Measurements from ENCODE around the gene APPBP2.
"Not testable (repeated sequence)": the region's sequence is repeated elsewhere in the genome, so short reads cannot be mapped to it uniquely, and the experiment has no call there.

Gene APPBP2

DNA sequence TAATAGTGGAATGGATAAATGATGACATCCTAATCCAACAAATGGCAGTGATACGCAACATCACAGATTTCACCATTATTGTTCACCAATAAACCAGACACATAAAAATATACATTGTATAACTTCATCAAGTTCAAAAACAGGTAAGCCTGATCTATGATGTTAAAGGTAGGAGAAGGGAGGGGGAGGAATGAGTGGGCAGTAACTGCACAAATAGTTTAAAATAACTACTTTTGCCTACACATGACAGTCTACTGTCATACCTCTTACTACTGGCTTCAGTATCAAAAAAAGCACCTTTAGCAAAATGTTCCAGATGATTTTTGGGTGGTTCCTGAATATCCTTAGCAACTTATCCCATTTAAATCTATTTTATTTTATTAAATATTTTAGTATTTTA lies 75.0 kb downstream of the APPBP2 start:
- no peak overlapping the region for H3K4me3 ChIP-seq (ENCODE audit: low read length)
- no peak for TF ChIP-seq ZNF274 (IDR thresholded peaks at IDR 0.05; ENCODE audit: low read depth, low read length)

DNA sequence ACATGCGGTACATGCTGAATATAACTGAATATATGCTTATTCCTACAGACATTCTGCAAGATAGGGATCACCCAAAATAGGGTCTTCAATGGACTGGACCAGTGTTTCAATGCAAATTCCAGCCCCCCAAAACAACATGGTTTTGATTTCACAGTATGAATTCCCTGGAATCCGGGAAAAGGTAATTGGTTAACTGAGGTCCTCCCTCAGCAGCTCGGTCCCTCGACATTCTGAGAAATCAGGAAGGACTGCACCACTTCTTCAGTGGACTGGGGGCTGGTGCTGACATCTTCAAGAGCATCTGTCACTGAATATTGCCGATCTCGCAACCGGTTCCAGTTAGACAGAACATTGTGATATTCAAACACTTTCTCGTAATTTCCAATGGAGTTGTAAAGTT lies 78.7 kb downstream of the APPBP2 start:
- no peak for TF ChIP-seq ZNF274 (IDR thresholded peaks at IDR 0.05; ENCODE audit: low read depth, low read length)
- no peak overlapping the region for H3K4me3 ChIP-seq (ENCODE audit: low read length)

DNA sequence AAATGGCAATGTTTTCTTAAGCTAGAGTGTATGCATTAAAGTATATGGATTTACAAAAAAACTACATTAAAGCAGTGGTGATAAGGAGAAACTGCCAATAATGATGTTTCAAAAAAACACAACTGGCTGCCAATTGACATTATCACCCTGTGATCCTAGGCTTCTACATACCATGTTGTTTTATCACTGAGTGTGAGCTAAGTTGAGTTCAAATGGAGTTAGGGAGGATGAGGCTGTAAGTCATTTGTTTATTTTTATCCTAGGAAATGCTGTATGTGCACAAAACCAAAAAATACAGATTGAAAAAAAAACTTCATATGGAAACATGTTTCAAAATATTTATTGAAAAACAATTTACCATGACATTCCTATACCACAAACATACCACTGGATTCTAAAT lies 80.9 kb downstream of the APPBP2 start:
- TF ChIP-seq ZNF274 (IDR thresholded peaks at IDR 0.05; ENCODE audit: low read depth, low read length), result no peak

DNA sequence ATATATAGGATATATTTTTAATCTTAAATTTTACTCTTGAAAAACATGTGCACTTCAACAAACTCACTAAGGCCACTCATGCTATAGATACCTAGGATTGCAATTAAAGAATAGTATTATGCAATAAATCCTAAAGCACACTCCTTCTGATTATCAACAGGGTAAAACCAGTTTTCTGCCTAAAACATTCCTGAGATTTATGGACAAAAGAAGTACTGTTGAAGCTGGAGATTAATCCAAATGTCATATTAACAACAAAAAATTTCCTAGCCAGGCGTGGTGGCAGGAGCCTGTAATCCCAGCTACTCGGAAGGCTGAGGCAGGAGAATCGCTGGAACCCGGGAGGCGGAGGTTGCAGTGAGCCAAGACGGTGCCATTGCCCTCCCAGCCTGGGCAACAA lies 82.3 kb downstream of the APPBP2 start:
- H3K4me3 ChIP-seq (ENCODE audit: low read length), result no peak overlapping the region
- TF ChIP-seq ZNF274 (IDR thresholded peaks at IDR 0.05; ENCODE audit: low read depth, low read length), result no peak

More for the DNA sequence above, 80.9 kb downstream of the APPBP2 start:
- H3K4me3 ChIP-seq (ENCODE audit: low read length), result no peak overlapping the region

DNA sequence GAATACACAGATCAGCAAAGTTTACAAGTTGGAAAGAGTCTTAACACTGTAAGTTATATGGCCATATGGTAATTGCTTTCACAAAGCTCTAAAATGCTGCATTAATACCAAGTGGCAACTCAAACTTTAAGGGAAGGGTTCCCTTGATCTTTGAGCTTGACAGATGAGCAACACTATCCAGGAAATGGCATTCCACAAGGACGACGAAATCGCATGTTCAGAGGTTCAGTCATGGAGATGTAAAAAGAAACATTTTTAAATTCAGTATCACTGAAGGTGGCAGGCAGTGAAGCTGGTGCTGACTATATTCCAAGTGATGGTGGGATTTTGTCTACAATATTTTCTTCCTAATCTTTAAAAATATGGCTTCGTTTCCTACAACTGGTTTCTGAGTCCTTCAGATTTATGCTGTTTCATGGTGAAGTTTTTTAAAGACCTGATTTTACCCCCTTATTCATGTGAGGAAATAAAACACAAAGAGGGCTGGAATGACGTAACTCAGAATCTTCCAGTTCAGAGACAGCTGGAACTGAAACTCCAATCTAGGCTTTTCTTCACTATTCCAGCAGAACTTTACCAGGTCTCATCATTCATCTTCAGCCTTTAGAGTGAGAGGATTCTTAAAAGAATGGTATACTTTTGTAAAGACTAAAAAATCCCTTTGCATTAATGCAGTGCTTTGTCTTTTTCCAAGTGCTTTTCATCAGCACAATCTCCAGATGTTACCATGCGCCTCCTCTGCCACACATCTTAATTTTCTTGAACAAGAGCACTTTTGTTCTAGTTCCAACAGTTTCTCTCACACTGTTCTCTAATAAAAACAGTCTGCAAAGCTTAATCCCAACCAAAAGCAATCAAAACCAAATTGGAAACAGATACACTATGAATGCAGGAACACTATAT lies 83.5 kb downstream of the APPBP2 start:
- TF ChIP-seq ZNF274 (IDR thresholded peaks at IDR 0.05; ENCODE audit: low read depth, low read length), result no peak

DNA sequence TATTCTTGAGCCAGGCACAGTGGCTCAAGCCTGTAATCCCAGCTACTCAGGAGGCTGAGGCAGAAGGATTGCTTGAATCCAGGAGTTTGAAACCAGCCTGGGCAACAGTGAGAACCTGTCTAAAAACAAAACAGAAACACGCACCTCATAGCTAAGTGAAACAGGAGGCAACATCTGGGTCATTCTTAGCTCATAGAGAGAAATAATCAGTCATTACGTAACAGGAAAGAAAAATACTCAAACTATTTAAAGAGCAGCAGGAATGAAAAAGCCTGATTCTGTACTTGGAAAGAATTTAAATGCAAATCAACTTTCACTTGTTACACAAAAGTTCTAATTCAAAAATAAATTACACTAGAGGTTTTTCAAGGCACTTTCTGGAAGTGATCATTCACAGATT lies 86.5 kb downstream of the APPBP2 start:
- TF ChIP-seq ZNF274 (IDR thresholded peaks at IDR 0.05; ENCODE audit: low read depth, low read length), result no peak
- H3K4me3 ChIP-seq (ENCODE audit: low read length), result no peak overlapping the region

More for the DNA sequence above, 83.5 kb downstream of the APPBP2 start:
- no peak overlapping the region for H3K4me3 ChIP-seq (ENCODE audit: low read length)

DNA sequence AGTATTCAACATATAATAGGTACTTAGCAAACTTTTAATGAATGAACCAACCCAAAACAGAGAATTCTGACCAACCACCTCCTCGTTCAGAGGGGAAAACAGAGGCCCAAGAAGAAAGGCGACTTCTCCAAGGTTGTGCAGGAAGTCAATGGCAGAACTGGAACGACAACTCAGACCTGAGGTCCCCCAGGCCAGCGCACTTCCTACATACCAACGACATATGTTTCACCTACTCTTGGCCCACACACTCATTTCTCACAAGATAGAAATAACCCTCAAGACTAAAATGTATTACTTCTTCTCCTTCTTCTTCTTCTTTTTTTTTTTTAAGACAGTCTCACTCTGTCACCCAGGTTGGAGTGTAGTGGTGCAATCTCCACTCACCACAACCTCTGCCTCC lies 89.4 kb downstream of the APPBP2 start:
- H3K4me3 ChIP-seq (ENCODE audit: low read length), result no peak overlapping the region
- TF ChIP-seq ZNF274 (IDR thresholded peaks at IDR 0.05; ENCODE audit: low read depth, low read length), result no peak

DNA sequence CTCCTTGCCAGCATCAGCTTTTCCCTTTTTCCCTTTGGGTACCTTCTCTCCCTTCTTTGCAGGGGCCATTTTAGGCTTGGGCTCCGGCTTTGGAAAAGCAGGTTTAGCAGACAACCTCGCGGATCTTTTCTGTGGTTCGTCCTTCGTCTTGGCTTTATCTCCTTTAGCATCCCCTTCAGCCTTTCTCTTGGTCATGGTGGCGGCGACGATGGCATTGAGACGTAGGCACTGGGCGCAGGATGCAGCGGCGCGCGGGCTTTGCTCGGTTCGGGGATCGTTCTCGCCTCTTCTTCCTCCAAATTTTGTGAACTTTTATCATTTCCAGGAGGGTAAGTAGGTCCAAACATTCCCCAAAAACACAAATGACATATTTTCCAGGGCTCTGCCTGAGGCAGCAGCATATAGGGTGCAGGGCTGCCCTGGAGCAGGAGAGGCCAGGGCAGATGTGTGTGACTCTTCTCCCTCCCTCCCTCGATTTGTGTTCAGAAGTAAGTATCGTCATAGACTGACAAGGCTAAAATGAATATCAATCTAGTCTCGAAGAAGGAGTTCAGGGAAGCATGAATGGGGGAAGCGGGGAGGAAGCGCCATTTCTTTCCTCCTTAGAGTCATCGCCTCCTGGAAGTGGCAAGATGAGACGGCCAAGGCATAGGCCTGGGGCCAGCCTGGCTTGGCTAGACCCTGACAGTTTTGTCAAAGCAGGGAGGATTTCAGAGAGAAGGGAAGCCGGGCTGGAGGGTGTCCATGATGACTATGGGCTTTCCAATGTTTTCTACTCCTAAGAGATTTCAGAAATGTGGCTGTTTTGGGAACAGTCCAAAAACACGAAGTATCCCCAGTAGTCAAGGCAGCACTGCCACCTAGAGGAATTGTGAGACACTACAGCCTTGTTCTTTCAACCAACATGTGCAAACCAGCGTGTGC lies 90.5 kb downstream of the APPBP2 start:
- no peak overlapping the region for H3K4me3 ChIP-seq (ENCODE audit: low read length)

DNA sequence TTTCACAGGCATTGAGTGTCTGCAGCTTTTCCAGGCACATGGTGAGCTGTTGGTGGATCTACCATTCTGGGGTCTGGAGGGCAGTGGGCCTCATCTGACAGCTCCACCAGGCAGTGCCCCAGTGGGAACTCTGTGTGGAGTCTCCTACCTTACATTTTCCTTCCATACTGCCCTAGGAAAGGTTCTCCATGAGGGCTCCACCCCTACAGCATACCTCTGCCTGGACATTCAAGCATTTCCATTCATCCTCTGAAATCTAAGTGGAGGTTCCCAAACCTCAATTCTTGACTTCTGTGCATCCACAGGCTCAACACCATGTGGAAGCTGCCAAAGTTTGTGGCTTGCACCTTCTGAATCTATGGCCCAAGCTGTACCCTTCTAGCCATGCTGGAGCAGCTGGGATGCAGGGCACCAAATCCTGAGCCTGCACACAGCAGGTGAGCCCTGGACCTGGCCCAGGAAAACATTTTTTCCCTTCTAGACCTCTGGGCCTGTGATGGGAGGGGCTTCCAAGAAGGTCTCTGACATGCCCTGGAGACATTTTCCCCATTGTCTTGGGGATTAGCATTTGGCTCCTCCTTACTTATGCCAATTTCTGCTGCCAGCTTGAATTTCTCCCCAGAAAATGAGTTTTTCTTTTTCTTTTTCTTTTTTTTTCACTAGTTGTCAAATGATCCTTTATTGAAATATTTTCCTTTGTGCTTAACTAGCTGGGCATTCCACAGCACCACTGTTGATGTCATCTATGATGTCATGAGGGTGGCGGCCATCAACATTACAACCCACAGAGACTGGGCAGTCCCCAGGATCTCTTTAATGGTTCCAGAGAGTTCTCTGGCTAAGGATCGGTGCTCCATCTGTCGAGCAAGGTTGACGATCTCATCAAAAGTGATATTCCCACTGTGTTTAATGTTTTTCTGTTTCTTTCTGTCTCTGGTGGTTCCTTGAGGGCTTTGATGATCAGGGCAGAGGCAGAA lies 92.7 kb downstream of the APPBP2 start:
- H3K4me3 ChIP-seq (ENCODE audit: low read length), result not testable (repeated sequence)

More for the DNA sequence above, 90.5 kb downstream of the APPBP2 start:
- no peak for TF ChIP-seq ZNF274 (IDR thresholded peaks at IDR 0.05; ENCODE audit: low read depth, low read length)

DNA sequence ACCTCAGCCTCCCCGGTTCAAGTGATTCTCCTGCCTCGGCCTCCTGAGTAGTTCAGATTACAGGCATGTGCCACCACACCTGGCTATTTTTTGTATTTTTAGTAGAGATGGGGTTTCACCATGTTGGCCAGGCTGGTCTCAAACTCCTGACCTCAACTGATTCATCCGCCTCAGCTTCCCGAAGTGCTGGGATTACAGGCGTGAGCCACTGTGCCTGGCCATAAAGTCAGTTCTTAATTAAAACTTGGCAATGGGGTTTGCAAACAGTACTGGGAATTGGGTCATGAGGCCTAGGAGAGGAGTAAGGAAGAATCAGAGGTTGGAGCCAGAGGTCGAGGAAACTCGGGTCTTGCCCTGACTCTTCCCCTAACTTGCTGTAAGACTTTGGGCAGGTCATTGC lies 95.5 kb downstream of the APPBP2 start:
- not testable (repeated sequence) for H3K4me3 ChIP-seq (ENCODE audit: low read length)

DNA sequence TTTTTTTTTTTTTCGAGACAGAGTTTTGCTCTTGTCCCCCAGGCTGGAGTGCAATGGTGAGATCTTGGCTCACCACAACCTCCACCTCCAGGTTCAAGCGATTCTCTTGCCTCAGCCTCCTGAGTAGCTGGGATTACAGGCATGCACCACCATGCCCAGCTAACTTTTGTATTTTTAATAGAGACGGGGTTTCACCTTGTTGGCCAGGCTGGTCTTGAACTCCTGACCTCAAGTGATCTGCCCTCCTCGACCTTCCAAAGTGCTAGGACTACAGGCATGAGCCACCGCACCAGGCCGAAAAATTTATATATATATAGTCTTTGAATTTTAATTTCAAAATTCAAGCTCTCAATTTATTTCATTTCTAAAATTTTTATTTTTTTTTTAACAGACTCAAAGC lies 97.6 kb downstream of the APPBP2 start:
- not testable (repeated sequence) for H3K4me3 ChIP-seq (ENCODE audit: low read length)

DNA sequence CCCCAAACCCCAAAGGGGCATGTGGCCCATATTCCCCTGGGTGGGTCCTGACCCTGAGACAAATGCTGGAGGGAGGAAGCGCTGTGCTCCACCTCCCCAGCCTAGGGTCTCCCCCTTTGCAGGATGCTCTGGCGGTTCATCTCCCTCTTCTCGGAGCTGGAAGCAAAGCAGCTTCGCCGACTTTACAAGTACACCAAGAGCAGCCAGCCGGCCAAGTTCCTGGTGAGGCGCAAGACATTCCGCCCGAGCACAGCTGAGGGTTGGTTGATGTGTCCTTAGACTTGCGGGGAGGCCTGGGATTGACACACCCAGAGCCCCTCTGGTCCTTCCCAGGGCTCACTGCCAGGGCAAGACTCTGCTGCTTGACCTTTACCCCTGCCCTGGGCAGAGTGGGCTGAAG lies 99.4 kb downstream of the APPBP2 start:
- no peak for TF ChIP-seq ZNF274 (IDR thresholded peaks at IDR 0.05; ENCODE audit: low read depth, low read length)

DNA sequence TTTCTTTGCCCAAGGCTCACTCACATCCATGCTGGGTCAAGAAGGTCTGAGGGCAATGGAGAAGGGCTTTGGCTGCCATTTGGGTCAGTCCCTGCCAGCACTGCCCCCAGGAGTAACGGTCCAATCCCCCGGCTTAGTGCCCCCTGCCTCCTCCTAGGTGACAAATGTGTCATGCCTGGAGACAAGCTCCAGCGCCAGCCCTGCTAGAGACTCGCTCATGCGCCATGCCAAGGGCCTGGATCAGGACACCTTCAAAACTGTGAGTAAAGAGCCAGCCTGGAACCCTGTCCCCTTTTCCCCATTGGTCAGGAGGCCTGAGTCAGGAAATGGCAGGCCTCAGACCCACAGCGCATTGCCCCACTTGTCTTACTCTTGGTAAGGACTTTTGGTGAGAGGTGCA lies 100.4 kb downstream of the APPBP2 start:
- TF ChIP-seq ZNF274 (IDR thresholded peaks at IDR 0.05; ENCODE audit: low read depth, low read length), result no peak

More for the DNA sequence above, 99.4 kb downstream of the APPBP2 start:
- H3K4me3 ChIP-seq (ENCODE audit: low read length), result no peak overlapping the region

DNA sequence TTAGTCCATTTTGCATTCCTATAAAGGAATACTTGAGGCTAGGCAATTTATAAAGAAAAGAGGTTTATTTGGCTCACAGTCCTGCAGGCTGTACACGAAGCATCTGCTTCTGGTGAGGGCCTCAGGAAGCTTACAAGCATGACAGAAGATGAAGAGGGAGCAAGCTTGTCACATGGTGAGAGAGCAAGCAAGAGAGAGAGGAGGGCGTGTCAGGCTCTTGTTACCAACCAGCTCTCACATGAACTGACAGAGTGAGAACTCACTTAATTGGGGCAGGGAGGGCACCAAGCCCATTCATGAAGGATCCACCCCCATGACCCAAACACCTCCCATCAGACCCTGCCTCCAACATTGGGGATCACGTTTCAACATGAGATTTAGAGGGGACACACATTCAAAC lies 102.2 kb downstream of the APPBP2 start:
- no peak overlapping the region for H3K4me3 ChIP-seq (ENCODE audit: low read length)
- no peak for TF ChIP-seq ZNF274 (IDR thresholded peaks at IDR 0.05; ENCODE audit: low read depth, low read length)

More for the DNA sequence above, 100.4 kb downstream of the APPBP2 start:
- H3K4me3 ChIP-seq (ENCODE audit: low read length), result no peak overlapping the region
